GM23338 (cell line): ENCODE results near the gene OR10T2. TPM values are rescaled to one million over a fixed set of nuclear protein-coding genes. Genes with fewer than 3 reads are reported as not detected.

Experiments used
- ATAC-seq: fragments of 200-7000 bp; cut with Tn5 transposase; 3 replicates; pipeline ENCODE4 v1.9.1; 2020
- DNase-seq: peaks from one replicate; pipeline ENCODE4 v3.0.0-alpha.2; 2015; ENCODE audit warnings: low spot score
- H2AFZ ChIP-seq: fragments of 200-600 bp; sonication (generic); 2 replicates; pipeline ENCODE4 v1.8.0; 2016; ENCODE audit warnings: antibody characterized with exemption, mild to moderate bottlenecking, moderate library complexity
- H3F3A ChIP-seq: fragments of 200-600 bp; sonication (generic); replicated peaks from 2 replicates; pipeline ENCODE4 v1.8.0; 2017; ENCODE audit warnings: antibody characterized with exemption, mixed run types, low read depth
- H3K27ac ChIP-seq: fragments of 200-600 bp; sonication (generic); 2 replicates; pipeline ENCODE4 v1.6.1; 2016; ENCODE audit warnings: low read depth
- H3K27me3 ChIP-seq: fragments of 200-600 bp; sonication (generic); 2 replicates; pipeline ENCODE4 v1.8.0; 2016; ENCODE audit warnings: mild to moderate bottlenecking, mixed run types, moderate library complexity; ENCODE audit not compliant: insufficient read depth
- H3K36me3 ChIP-seq: fragments of 200-600 bp; sonication (generic); 2 replicates; pipeline ENCODE4 v1.8.0; 2016; ENCODE audit warnings: mild to moderate bottlenecking; ENCODE audit not compliant: insufficient read depth
- H3K4me1 ChIP-seq: fragments of 200-600 bp; sonication (generic); 2 replicates; pipeline ENCODE4 v1.8.0; 2016; ENCODE audit warnings: mild to moderate bottlenecking, moderate library complexity; ENCODE audit not compliant: insufficient read depth
- H3K4me2 ChIP-seq: fragments of 200-600 bp; sonication (generic); 2 replicates; pipeline ENCODE4 v1.7.1; 2017; ENCODE audit warnings: mixed run types
- H3K4me3 ChIP-seq: fragments of 200-600 bp; sonication (generic); 2 replicates; pipeline ENCODE4 v1.6.1; 2016; ENCODE audit warnings: mixed run types
- H3K79me2 ChIP-seq: fragments of 200-600 bp; sonication (generic); replicated peaks from 2 replicates; pipeline ENCODE4 v1.8.0; 2017; ENCODE audit warnings: mild to moderate bottlenecking; ENCODE audit not compliant: insufficient read depth
- H3K9me2 ChIP-seq: fragments of 200-600 bp; sonication (generic); 2 replicates; pipeline ENCODE4 v1.8.0; 2017; ENCODE audit not compliant: insufficient read depth
- H4K20me1 ChIP-seq: fragments of 200-600 bp; sonication (generic); replicated peaks from 2 replicates; pipeline ENCODE4 v1.8.0; 2017; ENCODE audit warnings: mild to moderate bottlenecking; ENCODE audit not compliant: insufficient read depth
- H3K27ac Mint-ChIP-seq: 2 replicates; pipeline ENCODE4 v1.8.0; 2020; ENCODE audit warnings: inconsistent platforms, mild to moderate bottlenecking, moderate library complexity, mixed read lengths
- H3K27me3 Mint-ChIP-seq: 3 replicates; pipeline ENCODE4 v1.8.0; 2022; ENCODE audit warnings: low read depth, mild to moderate bottlenecking, moderate library complexity, mixed read lengths, inconsistent platforms; ENCODE audit not compliant: insufficient read depth, poor library complexity
- H3K36me3 Mint-ChIP-seq: 3 replicates; pipeline ENCODE4 v1.8.0; 2021; ENCODE audit warnings: low read depth, mild to moderate bottlenecking, inconsistent platforms, moderate library complexity, mixed read lengths
- H3K4me1 Mint-ChIP-seq: 3 replicates; pipeline ENCODE4 v1.8.0; 2020; ENCODE audit warnings: mild to moderate bottlenecking, inconsistent platforms, mixed read lengths
- H3K4me3 Mint-ChIP-seq: 3 replicates; pipeline ENCODE4 v1.8.0; 2021; ENCODE audit warnings: moderate library complexity, mild to moderate bottlenecking, inconsistent platforms, mixed read lengths
- H3K9me3 Mint-ChIP-seq: 3 replicates; pipeline ENCODE4 v1.8.0; 2020; ENCODE audit warnings: moderate library complexity, mild to moderate bottlenecking, inconsistent platforms, mixed read lengths
- CREB1 ChIP-seq: fragments of 250-450 bp; sonication (Bioruptor Pico); IDR thresholded peaks from 2 replicates; pipeline ENCODE4 v1.5.0; 2020; ENCODE audit warnings: low read depth, mild to moderate bottlenecking, moderate library complexity
- CTCF ChIP-seq, 2 experiments: fragments of 200-600 bp in 1 of 2; sonication (generic) in 1 of 2; conservative IDR thresholded peaks; 2 replicates each; pipeline versions ENCODE4 v1.5.1 to v1.6.1; 2016 to 2017; ENCODE audit warnings: antibody characterized with exemption in 2 of 2, low read depth in 2 of 2, mild to moderate bottlenecking in 2 of 2, moderate library complexity in 1 of 2
- ETS1 ChIP-seq: IDR thresholded peaks from 2 replicates; pipeline ENCODE4 v1.6.1; 2016; ENCODE audit warnings: antibody characterized with exemption
- EZH2 ChIP-seq: fragments of 200-600 bp; sonication (generic); IDR thresholded peaks from one replicate; pipeline ENCODE4 v1.8.0; 2017; ENCODE audit warnings: antibody characterized with exemption, mild to moderate bottlenecking, low read depth; ENCODE audit not compliant: unreplicated experiment
- EZH2phosphoT487 ChIP-seq: fragments of 200-600 bp; sonication (generic); IDR thresholded peaks from one replicate; pipeline ENCODE4 v1.8.1; 2018; ENCODE audit warnings: antibody characterized with exemption; ENCODE audit not compliant: unreplicated experiment
- NANOG ChIP-seq: IDR thresholded peaks from 2 replicates; pipeline ENCODE4 v1.6.1; 2016; ENCODE audit warnings: antibody characterized with exemption, borderline replicate concordance
- POLR2AphosphoS5 ChIP-seq: IDR thresholded peaks from 2 replicates; pipeline ENCODE4 v1.6.1; 2016; ENCODE audit warnings: antibody characterized with exemption, low read depth
- REST ChIP-seq: IDR thresholded peaks from one replicate; pipeline ENCODE4 v1.6.1; 2018; ENCODE audit warnings: antibody characterized with exemption; ENCODE audit not compliant: unreplicated experiment
- STAT1 ChIP-seq: IDR thresholded peaks from one replicate; pipeline ENCODE4 v1.6.1; 2016; ENCODE audit warnings: antibody characterized with exemption; ENCODE audit not compliant: unreplicated experiment
- ZNF114 ChIP-seq: fragments of 250-450 bp; sonication (Bioruptor Pico); IDR thresholded peaks from 2 replicates; pipeline ENCODE4 v1.5.0; 2020; ENCODE audit warnings: mild to moderate bottlenecking, moderate library complexity
- ZNF331 ChIP-seq: fragments of 250-450 bp; sonication (Bioruptor Pico); IDR thresholded peaks from 2 replicates; pipeline ENCODE4 v1.5.0; 2020; ENCODE audit warnings: low read depth, mild to moderate bottlenecking, moderate library complexity
- ZNF462 ChIP-seq: fragments of 250-450 bp; sonication (Bioruptor Pico); IDR thresholded peaks from 2 replicates; pipeline ENCODE4 v1.5.0; 2020; ENCODE audit warnings: mild to moderate bottlenecking, moderate library complexity
- polyA plus RNA-seq: library from polyadenylated mRNA; unstranded; fragments of >200 nt; fragmentation: Nextera tagmentation; extraction: Ambion mirVana; gene quantifications from 2 replicates; pipeline ENCODE4 v1.2.1, GENCODE V29; 2016
- total RNA-seq: library from RNA; depleted of rRNA; stranded (reverse); fragments of >200 nt; shearing (Covaris generic); gene quantifications from 2 replicates; pipeline ENCODE4 v1.2.3, GENCODE V29; 2014

The OR10T2 gene
- total and polyA plus RNA-seq, 2 experiments from 2014 or later = not detected

GRCh38 chr1:158407092-158407491, 7.8 kb upstream of the OR10T2 start:
- Histone ChIP-seq H3K4me3 (no peak overlapping the region), H3K27ac (no peak overlapping the region), H4K20me1 (no peaks in the 10 kb centered on the region), H3K79me2 (no peaks in the 10 kb centered on the region), H2AFZ (no peak overlapping the region), H3K27me3 (no peaks in the 10 kb centered on the region), H3K4me2 (no peak overlapping the region), H3K36me3 (no peaks in the 10 kb centered on the region), H3F3A (no peaks in the 10 kb centered on the region), H3K4me1 (no peaks in the 10 kb centered on the region), H3K9me2 (no peaks in the 10 kb centered on the region; the same call in 1 of the 2 replicates)
- Mint-ChIP-seq H3K36me3 (no peaks in the 10 kb centered on the region), H3K9me3 (no peaks in the 10 kb centered on the region), H3K27ac (no peak overlapping the region), H3K4me3 (no peak overlapping the region), H3K27me3 (no peaks in the 10 kb centered on the region), H3K4me1 (peaks cover 4% of the 10 kb centered on the region; the same call in 2 of the 3 replicates)
- DNase-seq (no peak), ATAC-seq (no peak)
- no peak for TF ChIP-seq CREB1 (CRISPR knock-in tag)
- no peak for TF ChIP-seq NANOG
- no peak for TF ChIP-seq ETS1
- TF ChIP-seq EZH2phosphoT487 = no peak
- no peak for TF ChIP-seq CTCF (conservative IDR thresholded peaks at IDR 0.05; ENCODE audit: low read depth in 2 of 2)
- no peak for TF ChIP-seq EZH2
- TF ChIP-seq ZNF462 (CRISPR knock-in tag) = no peak
- no peak for TF ChIP-seq STAT1
- TF ChIP-seq ZNF114 (CRISPR knock-in tag) = no peak
- no peak for TF ChIP-seq ZNF331 (CRISPR knock-in tag)
- no peak for TF ChIP-seq POLR2AphosphoS5
- TF ChIP-seq REST = no peak
